GM21786 (cell line): Measurements from ENCODE around the gene CSTA.

ENCODE experiments used
- ATAC-seq: cut with Tn5 transposase; IDR thresholded peaks from one replicate; pipeline ENCODE4 v1.9.1; 2021; ENCODE audit not compliant: unreplicated experiment

CSTA gene

DNA sequence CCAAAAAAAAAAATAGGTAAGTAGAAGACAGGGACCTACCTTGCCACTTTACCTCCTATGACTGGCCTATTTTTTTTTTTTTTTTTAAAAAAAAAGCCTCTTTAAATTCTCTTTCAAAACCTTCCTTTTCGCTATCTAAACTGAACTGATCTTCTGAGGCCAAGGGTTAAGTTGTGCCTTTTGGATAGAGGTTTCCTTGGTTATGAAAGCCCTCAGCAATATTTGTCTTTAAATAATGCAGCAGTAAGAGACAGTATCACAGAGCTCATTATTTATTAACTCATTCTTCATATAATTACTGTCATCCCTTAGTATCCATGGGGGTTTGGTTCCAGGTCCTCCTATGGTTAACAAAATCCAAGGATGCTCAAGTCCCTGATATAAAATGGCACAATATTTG is 49.0 kb downstream of the CSTA start:
- ATAC-seq: no peak

DNA sequence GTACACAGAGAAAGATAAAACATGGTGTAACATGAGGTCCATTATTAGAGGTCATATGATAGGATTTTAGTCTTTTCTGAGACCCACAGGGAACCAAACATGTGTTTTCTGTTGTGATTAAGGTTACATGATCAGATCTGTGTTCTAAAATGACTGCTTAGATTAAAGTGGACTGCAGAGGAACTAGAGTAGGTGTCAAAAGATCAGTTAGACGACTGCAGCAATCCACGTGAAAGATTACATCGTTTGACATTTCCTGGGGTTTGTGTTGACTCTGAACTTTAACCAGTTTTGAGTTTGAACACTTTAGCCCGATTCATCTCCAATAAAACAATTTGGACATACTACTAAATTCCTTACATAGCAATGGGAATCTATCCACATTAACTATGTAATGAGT is 52.9 kb downstream of the CSTA start:
- no peak for ATAC-seq

DNA sequence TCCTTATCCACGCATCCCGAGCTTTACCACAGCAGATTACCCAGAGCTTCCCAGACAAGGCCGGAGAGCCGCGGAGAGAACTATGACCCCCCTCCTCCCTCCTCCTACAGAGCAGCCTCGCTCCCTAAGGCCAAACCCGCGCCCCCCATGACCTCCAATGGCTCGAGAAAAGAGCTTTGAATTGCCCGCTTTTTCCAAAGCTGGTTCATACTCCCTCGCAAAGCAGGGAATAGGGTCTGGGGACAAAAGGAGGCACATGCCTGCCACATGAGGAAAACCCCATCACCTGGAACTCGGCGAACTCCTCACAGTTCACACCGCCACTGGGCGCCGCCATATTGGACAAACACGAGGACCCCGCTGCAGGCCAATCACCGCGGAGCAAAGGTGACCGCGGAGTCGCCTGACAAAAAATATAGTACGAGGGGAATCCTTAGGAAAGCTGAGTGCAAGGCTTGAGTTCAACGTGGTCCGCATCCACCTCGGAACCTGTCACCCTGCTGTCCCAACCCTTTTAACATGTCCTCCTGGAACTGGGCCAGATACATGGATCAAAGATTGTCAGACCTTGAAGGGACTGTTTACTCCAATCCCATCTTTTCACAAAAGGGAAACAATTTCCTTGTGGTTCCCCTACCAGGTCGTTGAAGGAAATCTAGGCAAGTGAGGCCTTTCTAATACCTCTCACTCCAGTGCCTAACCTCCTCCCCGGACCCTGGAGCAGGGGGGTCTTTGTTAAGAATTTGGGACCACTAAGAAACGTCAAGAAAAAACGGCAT is 58.0 kb downstream of the CSTA start, which contains the start of gene MIX23:
Gene MIX23, minus strand, starts transcription at position 344 of the 779 bp plus-strand sequence. Its CDS starts 7 bp downstream, at position 337.
- ATAC-seq: peak; percentile 33

DNA sequence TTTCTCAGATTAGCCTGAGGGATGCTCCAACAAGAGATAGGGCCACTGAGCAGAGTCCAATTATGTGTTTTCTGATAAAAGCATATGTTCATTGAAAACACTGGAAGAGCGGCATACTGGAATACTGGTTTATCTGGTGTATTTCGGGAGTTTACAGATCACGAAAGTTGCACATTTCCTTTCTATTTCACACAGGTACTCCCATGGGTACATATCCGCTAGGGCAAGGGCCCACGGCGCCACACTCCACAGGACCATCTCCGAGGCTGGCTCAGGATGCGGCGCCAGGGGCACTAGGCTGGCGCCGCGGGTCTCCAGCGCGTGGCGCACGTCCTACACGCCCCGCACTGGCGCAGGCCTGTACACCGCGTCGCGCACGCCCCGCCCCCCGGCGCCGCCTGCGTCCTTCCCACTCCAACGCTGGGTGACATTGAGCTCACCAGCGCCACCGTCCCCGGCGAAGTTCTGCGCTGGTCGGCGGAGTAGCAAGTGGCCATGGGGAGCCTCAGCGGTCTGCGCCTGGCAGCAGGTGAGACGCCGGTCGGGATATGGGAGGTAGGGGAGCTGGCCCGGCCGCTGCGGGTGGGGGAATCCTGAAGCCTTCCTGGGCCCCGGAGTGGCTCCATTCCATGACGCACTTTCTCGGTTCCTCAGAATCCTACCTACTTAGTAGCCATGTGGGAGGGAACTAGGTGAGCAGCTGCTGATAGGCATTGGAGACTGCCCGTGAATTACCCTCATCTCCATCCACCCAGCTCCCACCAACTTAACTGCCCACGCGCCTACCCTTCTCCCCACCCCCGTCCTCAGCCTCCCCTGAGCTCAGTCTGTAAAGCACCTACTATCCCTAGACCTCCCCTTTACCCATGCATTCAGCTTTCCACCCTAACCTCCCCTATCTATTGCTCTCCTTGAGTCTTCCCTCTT is 59.0 kb downstream of the CSTA start, which contains the start of gene FAM162A:
Gene FAM162A, plus strand, starts transcription at position 412 of the 927 bp plus-strand sequence. Its CDS starts 84 bp downstream, at position 496.
- ATAC-seq: peak; percentile 91

DNA sequence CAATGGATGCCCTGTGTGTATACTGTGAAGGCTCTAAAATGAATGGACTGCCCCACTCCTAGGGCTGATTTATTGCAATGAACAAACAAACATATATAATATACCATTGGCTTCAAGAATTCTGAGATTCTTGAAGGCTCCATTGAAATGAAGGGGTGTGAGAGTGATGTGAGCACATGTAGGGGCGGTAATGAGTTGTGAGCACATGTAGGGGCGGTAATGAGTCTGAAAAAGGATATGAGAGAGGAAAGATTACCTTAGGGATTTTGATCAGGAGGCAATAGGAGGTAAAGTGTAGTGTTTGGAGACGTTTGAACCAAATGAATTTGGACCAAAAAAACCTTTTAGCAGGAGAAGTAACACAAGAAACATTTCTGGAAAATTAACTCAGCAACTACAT is 62.7 kb downstream of the CSTA start:
- no peak for ATAC-seq

DNA sequence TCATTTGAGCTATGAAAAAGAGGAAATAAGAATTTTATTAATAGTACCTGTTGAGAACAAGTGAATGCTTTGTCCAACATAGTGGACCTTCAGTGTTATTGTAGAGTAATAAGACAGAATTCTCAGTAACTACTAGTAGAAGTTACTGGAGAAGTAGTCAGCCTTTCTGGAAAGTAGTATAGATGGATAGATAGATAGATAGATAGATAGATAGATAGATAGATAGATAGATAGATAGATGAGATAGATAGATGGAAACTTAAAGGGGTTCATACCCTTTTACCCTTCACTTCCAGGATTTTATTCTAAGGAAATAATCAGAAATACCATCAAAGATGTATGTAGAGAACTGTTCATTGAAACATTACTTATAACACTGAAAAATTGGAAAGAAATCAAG is 64.1 kb downstream of the CSTA start:
- ATAC-seq: no peak

DNA sequence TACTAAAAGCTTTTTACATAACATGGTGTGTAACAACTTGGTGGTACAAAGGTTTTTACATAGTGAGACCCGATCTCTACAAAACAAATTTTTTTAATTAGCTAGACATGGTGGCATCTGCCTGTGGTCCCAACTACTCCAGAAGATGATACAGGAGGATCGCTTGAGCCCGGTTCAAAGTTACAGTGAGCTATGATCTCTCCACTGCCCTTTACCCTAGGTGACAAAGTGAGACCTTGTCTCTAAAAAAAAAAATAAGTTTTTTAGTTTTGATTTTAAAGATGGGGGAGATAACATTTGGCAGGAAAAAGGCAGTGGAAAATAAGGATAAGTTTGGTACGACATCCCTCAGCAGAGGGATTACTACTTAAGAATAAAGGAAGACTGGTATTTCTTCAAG is 64.8 kb downstream of the CSTA start:
- no peak for ATAC-seq

DNA sequence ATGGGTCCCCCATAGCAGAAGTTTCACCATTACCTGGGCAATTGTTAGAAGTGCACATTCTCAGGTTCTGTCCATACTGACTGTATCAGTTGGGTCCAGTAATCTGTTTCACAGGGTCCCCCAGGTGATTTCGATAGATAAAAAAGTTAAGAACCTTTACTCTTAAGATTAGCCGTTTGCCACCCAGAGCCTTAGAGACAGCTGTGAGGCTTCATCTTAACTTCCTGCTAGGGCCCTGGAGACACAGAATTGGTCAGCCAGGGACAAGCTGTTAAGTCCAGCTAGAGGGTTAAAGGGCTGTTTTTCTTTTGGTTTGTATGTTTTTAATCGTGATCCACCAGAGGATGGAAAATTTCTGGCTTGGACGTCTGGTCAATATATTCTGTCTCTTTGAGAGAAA is 65.6 kb downstream of the CSTA start:
- ATAC-seq: no peak
